ENCODE results near the gene VPS37C.
A peak's percentile ranks its signal among the peaks of the same experiment; 100 is the strongest.

Gene VPS37C

GRCh38 chr11:61152816-61153592, 8.2 kb downstream of the VPS37C start:
- no peak for DNase-seq

DNA sequence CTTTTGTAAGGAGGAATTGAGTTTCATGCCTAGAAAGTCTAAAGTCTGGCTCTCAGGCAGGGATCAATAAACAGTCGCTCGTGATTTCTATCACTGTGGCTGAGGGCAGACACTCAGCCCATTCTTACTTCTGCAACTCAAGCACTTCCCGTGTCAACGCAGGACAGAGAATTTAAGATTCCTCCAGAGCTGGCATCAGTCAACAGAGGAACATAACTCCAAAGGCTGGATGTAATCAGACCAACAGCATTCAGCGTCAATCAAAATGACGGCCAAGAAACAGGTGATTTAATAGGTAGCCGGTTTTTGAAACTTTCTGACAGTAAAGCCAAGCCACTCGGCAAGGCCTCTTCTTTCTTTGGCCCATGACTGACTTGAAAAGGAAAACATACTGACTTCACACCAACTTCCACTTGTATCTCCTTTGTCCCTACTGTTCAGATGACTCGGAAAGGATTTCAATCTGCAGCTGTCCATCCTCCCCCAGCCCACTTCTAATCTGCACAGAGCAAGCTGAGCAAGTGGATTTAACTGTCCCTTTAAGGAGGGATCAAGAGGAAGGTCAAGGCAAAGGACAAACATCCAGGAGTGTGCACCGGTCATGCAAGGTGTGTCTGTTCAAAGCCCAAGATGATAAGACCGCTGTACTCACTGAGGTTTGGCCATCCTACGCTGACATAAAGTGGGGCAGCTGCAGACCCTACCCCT, 9.5 kb downstream of the VPS37C start:
- DNase-seq: no peak

DNA sequence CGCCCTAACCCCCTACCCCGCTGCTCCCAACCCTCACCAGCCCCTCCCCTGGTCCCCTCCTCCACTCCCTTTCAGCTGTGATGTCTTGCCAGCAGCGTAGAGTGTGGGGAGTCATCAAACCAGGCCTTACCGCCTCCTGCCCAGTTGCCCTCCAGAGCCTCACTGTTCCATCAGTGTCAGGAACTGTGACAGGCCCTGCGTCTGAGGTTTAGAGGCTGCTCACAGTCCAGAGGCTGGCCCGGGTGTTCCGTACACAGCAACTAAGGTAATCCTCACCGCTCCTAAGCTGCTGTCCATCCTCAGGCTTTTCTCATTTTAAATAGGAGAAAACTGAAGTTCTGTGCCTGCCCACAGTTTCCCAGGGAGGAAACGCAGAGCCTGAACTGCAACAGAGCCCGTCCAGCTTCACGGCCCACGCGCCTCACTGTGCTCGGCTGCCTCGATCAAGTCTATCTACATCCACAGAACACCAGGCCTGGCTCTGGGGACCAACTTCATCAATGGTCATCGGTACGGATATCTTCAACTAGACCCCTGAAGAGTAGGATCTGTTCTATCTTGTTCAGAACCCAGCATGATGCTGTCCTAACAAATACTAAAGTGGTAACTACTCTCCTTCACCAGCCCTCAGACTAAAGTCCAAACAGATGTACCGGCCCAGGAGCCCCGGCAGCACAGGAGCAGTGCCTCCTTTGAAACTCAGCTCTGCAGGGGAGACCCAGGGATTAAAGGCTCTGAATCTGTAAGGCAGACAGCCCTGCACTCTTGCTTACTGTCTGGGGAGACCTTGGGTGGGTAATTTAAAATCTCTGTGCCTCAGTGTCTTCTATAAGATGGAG, 10.3 kb downstream of the VPS37C start:
- DNase-seq: no peak

DNA sequence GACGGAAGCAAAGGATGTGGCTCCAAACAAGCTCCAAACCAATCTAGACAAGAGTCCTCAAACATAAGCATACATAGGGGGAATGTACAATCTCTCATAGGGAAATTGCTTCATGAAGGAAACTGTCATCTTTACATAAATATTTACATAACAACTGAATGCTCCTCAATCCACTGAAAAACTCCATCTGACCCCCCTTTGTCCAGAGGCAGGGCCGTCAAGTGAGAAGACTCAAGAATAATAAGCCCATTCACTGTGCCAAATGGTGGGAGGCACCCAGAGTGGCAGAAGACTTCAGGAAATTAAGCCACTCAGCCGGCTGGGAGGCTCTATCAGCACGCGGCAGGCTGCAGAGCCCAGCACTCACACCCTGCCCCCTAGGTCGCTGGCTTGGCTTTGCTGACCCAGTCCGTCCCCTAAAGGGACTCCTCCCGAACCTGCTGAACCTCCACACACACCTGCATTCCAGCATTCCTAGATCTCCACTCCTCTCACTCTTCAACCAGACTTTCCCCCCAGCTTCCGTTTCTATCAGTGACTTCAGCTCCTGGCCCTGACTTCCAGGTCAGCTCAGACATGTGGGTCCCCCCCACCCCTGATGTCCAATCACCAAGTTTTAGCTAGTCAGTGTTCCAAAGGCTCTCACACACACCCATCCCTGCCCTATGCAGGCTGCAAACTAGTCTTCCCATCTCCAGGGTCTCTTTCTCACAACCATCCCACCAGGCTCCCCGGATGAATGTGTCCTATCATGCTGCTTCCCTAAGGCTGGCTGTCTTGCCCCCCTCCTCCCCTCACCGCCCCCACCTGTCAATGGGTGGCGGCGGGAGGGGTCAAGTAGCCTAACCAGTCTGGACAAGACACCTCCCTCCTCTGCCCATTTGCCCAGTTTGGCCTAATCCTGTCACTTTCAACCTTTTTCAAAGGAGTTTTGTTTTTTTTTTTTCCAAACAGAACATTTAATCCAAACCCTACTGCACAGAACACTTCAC, 11.3 kb downstream of the VPS37C start:
- DNase-seq: no peak

DNA sequence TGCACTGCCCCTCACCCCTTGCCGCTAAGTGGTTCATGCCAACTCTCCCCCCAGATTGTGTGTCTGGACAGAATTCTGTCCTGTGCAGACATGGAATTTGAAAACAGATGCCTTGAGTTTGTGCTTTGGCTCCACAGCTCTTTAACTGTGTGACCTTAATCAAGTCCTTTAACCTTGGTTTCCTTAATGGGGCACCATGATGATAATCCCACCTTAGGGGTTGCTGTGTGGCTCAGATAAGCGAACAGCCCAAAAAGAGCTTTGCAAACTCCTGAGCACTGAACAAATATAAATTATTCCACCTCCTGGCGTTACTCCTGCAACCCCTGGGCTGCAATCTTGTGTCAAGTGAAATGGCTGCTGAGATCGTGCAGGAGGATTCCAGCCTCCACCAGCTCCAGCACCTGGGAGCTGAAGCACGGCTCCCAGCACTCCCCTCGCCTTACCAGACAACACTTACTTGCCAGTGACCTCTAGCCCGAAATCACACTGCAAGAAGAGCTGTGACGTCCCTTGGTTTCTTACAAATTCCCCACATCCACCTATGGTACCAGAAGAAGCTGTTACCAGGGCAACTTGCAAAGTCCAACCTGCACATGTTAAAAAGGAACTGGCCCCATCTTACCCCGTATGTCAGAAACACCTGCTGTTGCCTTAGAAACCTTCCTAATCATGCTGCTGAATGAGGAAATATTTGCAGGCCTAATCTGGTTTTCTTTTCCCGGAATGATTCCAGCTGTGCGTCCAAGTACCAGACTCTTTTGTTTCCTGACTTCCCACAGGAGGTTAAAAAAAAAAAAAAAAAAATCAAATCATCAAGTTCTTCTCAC, 13.2 kb downstream of the VPS37C start:
- peak; percentile 84 for DNase-seq

DNA sequence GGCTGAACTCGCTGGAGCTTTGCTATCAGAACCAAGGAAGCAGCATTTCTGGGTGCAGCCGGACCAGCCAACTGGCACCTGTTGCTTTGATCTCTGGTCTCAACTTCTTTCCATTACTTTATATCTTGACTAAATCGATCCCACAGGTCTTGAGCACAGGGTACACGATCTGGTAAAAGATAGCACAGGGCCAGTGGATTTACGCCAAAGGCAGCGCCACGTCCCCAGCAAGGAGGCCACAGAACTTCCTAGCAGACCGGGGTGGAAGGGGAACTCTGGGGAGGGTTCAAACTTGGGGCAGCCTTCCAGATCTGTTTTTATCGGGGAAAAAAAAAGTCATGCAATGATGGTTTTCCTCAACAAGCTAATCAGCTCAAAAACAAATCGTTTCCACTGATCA, 14.0 kb downstream of the VPS37C start:
- no peak for DNase-seq

- no peak for DNase-seq
These were observed 14.8 kb downstream of the VPS37C start for GRCh38 chr11:61146416-61146815.

DNA sequence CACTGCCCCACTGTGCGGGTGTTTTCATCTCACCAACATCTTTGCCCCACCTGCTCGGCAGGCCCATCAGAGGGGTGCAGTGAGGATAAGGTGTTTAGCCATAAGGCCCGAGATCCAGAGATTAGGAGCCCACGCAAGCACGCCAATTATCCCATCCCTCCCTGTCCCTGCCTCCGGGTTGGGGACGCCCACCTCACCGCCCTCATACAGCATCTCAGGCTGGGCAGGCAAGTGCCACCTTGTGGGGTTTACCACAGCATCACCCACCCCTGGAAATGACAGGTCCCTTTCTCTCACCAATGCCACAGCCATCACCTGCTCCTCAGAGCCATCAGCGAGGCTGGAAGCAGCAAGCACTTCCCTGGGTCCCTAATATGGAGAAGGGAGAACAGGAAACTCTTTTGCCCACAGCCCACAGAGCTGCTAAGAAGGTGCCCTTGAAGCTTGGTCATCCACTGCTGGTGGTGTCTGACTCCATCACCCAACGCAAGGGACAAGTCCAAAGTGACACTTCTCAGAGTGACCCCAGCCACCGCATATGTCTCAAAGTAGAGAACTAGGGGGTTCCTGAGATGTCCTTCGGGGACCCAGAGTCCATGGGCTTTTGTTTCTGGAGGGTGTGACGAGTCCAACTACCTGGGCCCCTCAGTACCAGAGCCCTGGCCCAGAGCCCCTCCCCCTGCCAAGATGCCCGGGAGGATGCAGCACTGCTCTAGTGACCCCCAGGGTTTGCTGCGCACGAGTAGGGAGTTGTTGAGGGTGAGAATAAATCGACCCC, 15.8 kb downstream of the VPS37C start:
- DNase-seq: no peak

DNA sequence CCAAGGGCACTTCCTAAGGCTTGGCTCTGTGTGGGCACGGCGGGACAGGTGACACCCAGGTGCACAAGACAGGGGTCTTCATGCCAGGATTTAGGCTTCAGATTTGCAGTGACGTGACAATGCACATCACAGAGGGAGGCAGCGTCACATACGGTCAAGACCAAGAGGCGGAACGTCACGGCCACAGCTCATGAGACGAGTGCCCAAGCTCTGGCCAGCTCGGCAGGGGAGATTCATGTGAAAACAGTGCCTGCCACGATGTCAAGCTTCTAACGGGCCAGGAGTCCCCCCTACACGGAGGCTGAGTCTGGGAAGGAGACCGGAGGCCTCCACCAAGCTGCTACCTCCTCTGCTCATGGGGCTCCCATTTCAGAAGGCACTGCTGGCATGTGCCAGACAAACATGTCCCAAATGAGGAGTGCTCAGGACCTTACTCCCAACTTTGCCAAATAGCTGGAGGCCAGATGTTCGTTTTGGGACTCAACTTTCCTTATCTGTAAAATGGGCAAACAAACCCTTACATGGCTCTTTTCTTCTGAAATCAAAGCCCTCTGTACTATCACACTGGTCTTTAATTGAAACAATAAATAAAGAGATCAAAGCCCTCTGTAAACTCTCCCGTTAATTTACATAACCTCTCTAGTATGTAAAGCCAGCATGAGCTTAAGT, 16.6 kb downstream of the VPS37C start:
- no peak for DNase-seq

DNA sequence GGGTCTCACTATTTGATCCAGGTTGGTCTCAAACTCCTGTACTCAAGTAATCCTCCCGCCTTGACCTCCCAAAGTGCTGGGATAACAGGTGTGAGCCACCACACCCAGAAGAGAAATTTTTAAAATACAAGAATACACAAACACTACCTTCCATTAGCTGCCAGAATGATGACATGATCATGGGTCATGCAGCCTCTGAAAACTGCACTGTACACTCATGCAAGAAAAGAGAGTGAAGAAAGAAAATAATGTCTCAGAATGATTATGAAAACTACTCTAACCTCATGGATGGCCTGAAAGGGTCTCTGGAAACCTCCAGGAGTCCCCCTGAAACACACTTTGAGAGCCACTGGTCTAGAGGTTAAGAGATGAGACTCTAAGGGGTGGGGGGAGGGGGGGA, 18.8 kb downstream of the VPS37C start:
- no peak for DNase-seq

GRCh38 chr11:61141601-61142028, 19.6 kb downstream of the VPS37C start:
- DNase-seq: peak; percentile 17

- no peak for DNase-seq
These were observed 20.8 kb downstream of the VPS37C start for GRCh38 chr11:61140416-61140815.

GRCh38 chr11:61139387-61139786, 21.8 kb downstream of the VPS37C start:
- DNase-seq: no peak

DNA sequence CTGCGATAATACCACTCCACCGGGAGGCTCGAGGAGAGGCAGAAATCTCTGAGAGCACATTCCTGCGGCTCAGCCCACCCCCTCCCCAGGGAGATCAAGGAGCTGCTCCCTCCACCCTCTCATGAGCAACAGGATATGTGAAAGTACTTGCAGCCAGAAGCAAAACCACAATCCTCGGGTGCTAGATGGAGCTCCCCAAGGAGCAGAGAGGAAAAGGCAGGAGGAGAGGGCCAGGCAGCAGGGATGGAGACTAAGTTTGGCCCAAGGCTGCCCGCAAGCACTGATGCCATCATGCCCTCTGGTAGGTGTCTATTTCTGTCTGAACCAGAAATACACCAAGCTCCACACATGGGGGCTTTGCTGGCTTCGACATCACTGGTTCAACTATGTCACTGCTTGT, 22.3 kb downstream of the VPS37C start:
- DNase-seq: no peak

- DNase-seq: no peak
These were observed 26.4 kb downstream of the VPS37C start for GRCh38 chr11:61134801-61135257.

DNA sequence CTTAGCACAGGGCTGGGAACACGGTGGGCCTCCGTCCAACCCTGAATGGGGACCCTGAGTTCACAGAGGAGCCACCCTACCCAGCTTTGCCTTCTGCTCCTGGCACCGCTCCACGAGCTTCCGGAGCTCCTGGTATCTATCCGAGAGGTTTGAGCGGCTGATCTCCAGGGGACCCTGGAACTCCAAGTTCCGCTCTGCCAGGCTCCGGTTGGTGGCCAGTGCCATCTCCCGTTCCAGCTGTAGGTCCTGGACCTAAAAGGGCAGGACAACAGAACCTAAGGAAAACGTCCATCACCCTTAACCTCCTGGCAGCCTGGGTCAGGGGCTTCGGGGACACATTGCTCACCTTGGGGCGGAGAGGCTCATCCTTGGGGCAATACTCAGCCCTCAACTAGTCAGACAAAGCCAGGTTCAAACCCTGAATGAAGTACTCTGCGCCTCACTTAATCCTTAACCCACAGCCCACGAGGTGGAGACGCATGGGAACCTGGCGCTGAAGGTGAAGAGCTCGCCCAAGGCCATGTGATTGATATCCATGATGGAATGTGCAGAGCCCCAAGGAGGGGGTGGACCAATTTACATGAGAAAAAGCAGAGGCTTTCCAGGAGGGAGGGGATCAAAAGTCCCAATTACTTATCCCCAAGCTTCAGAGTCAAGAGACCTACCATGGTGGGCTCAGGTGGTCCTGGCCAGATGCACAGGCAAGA, 27.1 kb downstream of the VPS37C start:
- no peak for DNase-seq

DNA sequence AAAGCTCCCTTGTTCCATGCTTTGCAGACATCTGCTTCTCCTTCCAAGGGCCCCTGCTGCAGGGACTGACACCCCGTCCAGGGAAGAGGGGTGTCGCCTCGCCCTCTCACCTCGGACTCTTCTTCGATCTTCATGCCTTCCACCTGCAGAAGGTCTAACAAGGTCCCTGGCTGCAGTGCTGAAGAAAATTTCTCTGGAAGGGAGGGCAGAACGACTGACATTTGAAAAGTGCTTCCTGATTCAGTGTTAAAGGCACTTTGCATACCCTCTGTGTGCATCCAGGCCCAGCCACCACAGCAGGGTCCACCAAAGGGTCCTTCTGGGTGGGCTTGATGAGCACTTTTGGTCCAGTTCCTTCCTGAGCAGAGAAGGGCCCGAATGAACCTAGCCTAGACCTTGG, 28.1 kb downstream of the VPS37C start:
- DNase-seq: no peak

GRCh38 chr11:61132646-61133045, 28.6 kb downstream of the VPS37C start:
- DNase-seq: no peak

DNA sequence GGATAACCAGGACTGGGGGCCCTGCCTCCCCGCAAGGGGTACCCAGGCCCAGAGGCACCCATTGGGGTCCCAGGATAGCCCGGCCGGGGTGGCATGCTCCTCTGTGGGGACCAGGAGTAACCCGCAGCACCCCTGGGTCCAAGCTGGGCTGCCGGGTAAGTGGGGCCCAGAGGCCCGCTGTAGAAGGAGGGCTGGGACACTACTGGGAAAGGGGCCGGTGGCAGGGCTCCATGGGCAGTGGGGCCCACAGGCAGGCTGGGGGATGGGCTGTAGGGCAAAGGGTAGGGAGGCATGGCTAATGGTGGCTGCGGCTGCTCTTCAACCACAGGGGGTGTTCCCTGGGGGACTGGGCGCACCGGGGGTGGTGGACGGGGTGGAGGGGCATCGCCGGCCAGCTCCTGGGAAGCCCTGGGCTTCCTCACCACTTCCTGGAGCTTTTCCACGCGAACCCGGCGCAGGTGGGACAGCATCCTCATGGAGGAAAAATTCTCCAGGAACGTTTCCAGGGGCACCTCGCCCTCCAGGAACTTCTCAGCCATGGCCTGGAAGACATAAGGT, 29.1 kb downstream of the VPS37C start:
- DNase-seq: no peak
